Measurements from ENCODE around the gene STBD1. TPM values are rescaled to one million over a fixed set of nuclear protein-coding genes. Genes with fewer than 3 reads are reported as not detected.
"Not testable (repeated sequence)": the region's sequence is repeated elsewhere in the genome, so short reads cannot be mapped to it uniquely, and the experiment has no call there.

Gene STBD1
- total RNA-seq, 4 donors from 2014 or later, result 0.89 to 2.3 (median 1.1) TPM

DNA sequence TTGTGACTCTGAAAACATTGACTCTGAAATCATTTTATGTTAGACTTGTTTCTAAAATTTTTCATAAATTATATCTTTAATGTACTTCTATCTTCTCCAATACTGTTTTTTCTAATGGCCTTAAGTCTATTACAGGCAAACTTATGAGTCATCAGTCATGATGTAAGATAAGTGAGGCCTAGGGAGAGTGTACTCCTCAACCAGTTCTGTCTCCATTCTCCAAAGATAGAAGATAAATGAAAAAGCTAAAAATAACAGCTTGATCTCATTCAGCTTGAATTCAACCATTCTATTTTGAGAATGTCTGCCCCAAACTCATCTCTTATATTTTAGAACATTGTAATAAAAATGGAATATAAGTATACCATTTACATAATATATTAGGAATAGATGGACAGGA lies 34.5 kb downstream of the STBD1 start:
- TF ChIP-seq, protein P1, sequence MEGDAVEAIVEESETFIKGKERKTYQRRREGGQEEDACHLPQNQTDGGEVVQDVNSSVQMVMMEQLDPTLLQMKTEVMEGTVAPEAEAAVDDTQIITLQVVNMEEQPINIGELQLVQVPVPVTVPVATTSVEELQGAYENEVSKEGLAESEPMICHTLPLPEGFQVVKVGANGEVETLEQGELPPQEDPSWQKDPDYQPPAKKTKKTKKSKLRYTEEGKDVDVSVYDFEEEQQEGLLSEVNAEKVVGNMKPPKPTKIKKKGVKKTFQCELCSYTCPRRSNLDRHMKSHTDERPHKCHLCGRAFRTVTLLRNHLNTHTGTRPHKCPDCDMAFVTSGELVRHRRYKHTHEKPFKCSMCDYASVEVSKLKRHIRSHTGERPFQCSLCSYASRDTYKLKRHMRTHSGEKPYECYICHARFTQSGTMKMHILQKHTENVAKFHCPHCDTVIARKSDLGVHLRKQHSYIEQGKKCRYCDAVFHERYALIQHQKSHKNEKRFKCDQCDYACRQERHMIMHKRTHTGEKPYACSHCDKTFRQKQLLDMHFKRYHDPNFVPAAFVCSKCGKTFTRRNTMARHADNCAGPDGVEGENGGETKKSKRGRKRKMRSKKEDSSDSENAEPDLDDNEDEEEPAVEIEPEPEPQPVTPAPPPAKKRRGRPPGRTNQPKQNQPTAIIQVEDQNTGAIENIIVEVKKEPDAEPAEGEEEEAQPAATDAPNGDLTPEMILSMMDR (IDR thresholded peaks at IDR 0.05), result no peak
- TF ChIP-seq POLR2A (IDR thresholded peaks at IDR 0.05), result no peak
- no peak for DNase-seq (ENCODE audit: low spot score in 2 of 2)
- H3K4me3 ChIP-seq (ENCODE audit: low read depth, poor library complexity, severe bottlenecking), result no peak overlapping the region
- intact Hi-C loops (cut with DNase I; ENCODE audit: low total_unique reads), result no loop called here

DNA sequence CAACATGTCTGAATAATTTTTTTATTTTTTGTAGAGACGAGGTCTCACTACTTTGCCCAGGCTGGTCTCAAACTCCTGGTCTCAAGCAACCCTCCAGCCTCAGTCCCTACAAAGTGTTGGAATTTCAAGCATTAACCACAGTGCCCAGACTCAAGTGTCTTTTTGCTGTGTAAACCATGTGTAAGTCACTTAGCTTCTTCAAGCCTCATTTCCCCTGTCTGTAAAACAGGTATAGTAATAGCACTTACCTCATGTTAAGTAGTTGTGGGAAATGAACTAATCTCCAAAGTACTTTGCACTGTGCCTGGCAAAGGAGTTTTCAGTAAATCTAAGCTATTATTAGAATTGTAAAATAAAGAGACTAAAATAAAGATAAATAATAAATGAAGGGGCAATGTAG lies 35.7 kb downstream of the STBD1 start:
- WGBS, 2 donors, result 95% methylated on average over 1 of the region's 1 CpG
- DNase-seq (ENCODE audit: low spot score in 2 of 2), result no peak
- TF ChIP-seq, protein P1 (IDR thresholded peaks at IDR 0.05), result no peak
- TF ChIP-seq POLR2A (IDR thresholded peaks at IDR 0.05), result no peak
- intact Hi-C loops (cut with DNase I; ENCODE audit: low total_unique reads), result no loop called here
- no peak overlapping the region for H3K4me3 ChIP-seq (ENCODE audit: low read depth, poor library complexity, severe bottlenecking)

- DNase-seq (ENCODE audit: low spot score in 2 of 2), result no peak
- intact Hi-C loops (cut with DNase I; ENCODE audit: low total_unique reads), result no loop called here
- H3K4me3 ChIP-seq (ENCODE audit: low read depth, poor library complexity, severe bottlenecking), result no peak overlapping the region
- 81 to 89% methylated on average over 2 of the region's 2 CpGs for WGBS, 2 donors
- TF ChIP-seq POLR2A (IDR thresholded peaks at IDR 0.05), result no peak
- TF ChIP-seq, protein P1 (IDR thresholded peaks at IDR 0.05), result no peak
These were observed 36.3 kb downstream of the STBD1 start for GRCh38 chr4:76342803-76343202.

DNA sequence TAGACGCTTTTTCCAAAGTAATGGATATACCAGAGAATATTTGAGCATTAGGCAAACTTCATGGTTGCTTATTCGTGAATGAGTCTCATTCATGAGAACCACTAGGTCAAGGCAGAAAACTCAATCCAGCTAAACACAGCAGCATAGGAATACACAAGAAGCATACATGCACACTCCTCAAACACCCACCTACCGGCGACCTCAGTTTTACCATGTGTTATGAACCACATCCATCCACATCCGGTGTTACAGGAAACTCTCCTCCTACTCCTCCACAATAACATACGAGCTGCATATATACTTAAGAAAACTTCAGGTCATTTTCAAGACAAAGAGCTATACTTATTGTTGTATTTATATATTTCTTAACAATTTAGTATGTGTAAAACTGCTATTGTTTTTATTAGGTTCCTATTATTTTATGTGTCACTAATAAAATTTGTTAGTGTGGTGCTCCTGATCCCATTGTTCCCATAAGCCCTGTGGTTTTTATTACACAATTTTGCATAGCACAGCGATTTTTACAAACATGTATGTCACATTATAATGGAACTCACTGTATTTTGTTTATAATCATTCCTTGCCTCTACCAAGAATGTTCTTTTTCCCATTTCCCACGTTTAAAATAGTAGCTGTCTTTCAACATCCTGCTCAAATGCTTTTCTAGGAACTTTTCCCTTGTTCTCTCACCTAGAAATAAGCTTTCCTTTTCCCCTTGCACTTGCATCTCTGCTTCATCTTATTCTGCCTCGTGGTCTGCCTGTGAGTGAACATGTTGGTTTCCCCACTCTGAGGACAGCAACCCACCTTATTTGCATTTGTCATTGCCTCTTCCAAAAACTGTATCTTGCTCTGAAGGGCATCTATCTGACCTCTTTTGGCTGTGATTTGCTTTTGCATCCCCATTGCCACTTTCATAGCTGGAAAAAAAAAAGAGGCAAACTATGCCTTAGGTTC lies 48.3 kb downstream of the STBD1 start:
- no peak for DNase-seq (ENCODE audit: low spot score in 2 of 2)
- intact Hi-C loops (cut with DNase I; ENCODE audit: low total_unique reads), result no loop called here
- TF ChIP-seq, protein P1 (IDR thresholded peaks at IDR 0.05), result no peak
- no peak for TF ChIP-seq POLR2A (IDR thresholded peaks at IDR 0.05)
- no peak overlapping the region for H3K4me3 ChIP-seq (ENCODE audit: low read depth, poor library complexity, severe bottlenecking)
- WGBS, 2 donors, result 66 to 71% methylated on average over 9 of the region's 9 CpGs

DNA sequence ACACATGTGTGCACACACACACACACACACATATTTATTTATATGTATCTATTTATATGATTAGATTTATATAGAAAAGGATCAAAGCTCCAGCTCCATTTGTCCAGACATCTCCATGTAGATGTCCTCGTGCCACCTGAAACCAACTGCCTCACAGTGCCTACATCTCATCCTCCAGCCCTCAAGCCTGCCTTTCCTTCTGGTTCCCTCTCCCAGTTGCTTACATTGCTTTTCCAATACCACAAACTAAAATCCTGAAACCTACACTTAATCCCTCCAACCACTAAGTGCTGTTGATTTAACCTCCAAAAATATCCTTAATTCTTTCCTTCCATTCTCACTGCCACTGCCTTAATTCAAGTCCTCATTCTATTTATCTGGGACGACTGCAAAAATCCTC lies 51.4 kb downstream of the STBD1 start:
- TF ChIP-seq, protein P1 (IDR thresholded peaks at IDR 0.05), result no peak
- TF ChIP-seq POLR2A (IDR thresholded peaks at IDR 0.05), result no peak
- no peak overlapping the region for H3K4me3 ChIP-seq (ENCODE audit: low read depth, poor library complexity, severe bottlenecking)
- no peak for DNase-seq (ENCODE audit: low spot score in 2 of 2)
- 76 to 81% methylated on average over 2 of the region's 2 CpGs for WGBS, 2 donors
- intact Hi-C loops (cut with DNase I; ENCODE audit: low total_unique reads), result no loop called here

- intact Hi-C loops (cut with DNase I; ENCODE audit: low total_unique reads); H3K4me3 ChIP-seq (ENCODE audit: low read depth, poor library complexity, severe bottlenecking); DNase-seq (ENCODE audit: low spot score in 2 of 2): not testable (repeated sequence)
These were observed 53.4 kb downstream of the STBD1 start for GRCh38 chr4:76359881-76360466.

Data from lower leg skin (tissue), 4 donors.